ENCODE results near the gene EIF2S3. TPM values are rescaled to one million over a fixed set of nuclear protein-coding genes. Genes with fewer than 3 reads are reported as not detected.

The EIF2S3 gene
- total RNA-seq, 6 experiments from 2014 or later, result 55.1 to 81.1 (median 59.7) TPM

- 89% methylated on average over 2 of the region's 2 CpGs for WGBS (ENCODE audit: insufficient coverage, low coverage, low lambda C conversion rate, missing lambda C conversion rate)
- Histone ChIP-seq H3K27ac (no peak overlapping the region), H3K4me3 (no peak overlapping the region), H3K4me1 (no peaks in the 10 kb centered on the region), H3K36me3 (peaks cover 0 to 7% (median under 1%) of the 10 kb centered on the region in 4 donors), H3K9me3 (no peaks in the 10 kb centered on the region), H3K27me3 (no peaks in the 10 kb centered on the region)
- intact Hi-C loops (cut with DNase I), result loop anchor here in 1 of 2 donors (10.0 kb wide), 1 partner anchor 162 kb away; no protein-coding TSS in a partner anchor
- DNase-seq (no peak), ATAC-seq (no peak)
- no peak for TF ChIP-seq CTCF (IDR thresholded peaks at IDR 0.05)
- no peak for TF ChIP-seq POLR2A (IDR thresholded peaks at IDR 0.05)
These were observed 27.7 kb downstream of the EIF2S3 start for GRCh38 chrX:24082447-24082846.

- DNase-seq (no peak), ATAC-seq (no peak)
- no peaks in the 10 kb centered on the region for H3K27me3 ChIP-seq
- intact Hi-C loops (cut with DNase I), result loop anchor here in 1 of 2 donors (10.0 kb wide), 1 partner anchor 160 kb away; no protein-coding TSS in a partner anchor
- H3K9me3 ChIP-seq, result no peaks in the 10 kb centered on the region
- no peaks in the 10 kb centered on the region for H3K4me1 ChIP-seq
- no peak for TF ChIP-seq POLR2A (IDR thresholded peaks at IDR 0.05)
- 72% methylated on average over 5 of the region's 6 CpGs for WGBS (ENCODE audit: insufficient coverage, low coverage, low lambda C conversion rate, missing lambda C conversion rate)
- H3K4me3 ChIP-seq, result no peak overlapping the region
- H3K36me3 ChIP-seq, result no peaks in the 10 kb centered on the region
- no peak overlapping the region for H3K27ac ChIP-seq
These were observed 30.3 kb downstream of the EIF2S3 start for GRCh38 chrX:24085101-24085500.

GRCh38 chrX:24090300-24091200 is 35.8 kb downstream of the EIF2S3 start:
- 60% methylated on average over 2 of the region's 4 CpGs for WGBS (ENCODE audit: insufficient coverage, low coverage, low lambda C conversion rate, missing lambda C conversion rate)
- no peak for ATAC-seq

GRCh38 chrX:24093746-24094145 is 39.0 kb downstream of the EIF2S3 start:
- no peak for ATAC-seq

More at GRCh38 chrX:24090300-24091200, 35.8 kb downstream of the EIF2S3 start:
- no peak for DNase-seq
- H3K27ac ChIP-seq, result no peak overlapping the region
- H3K4me3 ChIP-seq, result no peak overlapping the region
- no peaks in the 10 kb centered on the region for H3K9me3 ChIP-seq
- no peaks in the 10 kb centered on the region for H3K36me3 ChIP-seq
- H3K27me3 ChIP-seq, result no peaks in the 10 kb centered on the region
- intact Hi-C loops (cut with DNase I), result no loop called here
- no peak for TF ChIP-seq POLR2A (IDR thresholded peaks at IDR 0.05)
- TF ChIP-seq CTCF (IDR thresholded peaks at IDR 0.05), result no peak
- no peaks in the 10 kb centered on the region for H3K4me1 ChIP-seq

More at GRCh38 chrX:24093746-24094145, 39.0 kb downstream of the EIF2S3 start:
- intact Hi-C loops (cut with DNase I), result no loop called here
- H3K4me3 ChIP-seq, result no peak overlapping the region
- no peak for TF ChIP-seq POLR2A (IDR thresholded peaks at IDR 0.05)
- no peak for TF ChIP-seq CTCF (IDR thresholded peaks at IDR 0.05)
- no peak for DNase-seq
- H3K36me3 ChIP-seq, result no peaks in the 10 kb centered on the region
- no peaks in the 10 kb centered on the region for H3K4me1 ChIP-seq
- WGBS (ENCODE audit: insufficient coverage, low coverage, low lambda C conversion rate, missing lambda C conversion rate), result 97% methylated on average over 8 of the region's 12 CpGs
- no peak overlapping the region for H3K27ac ChIP-seq
- no peaks in the 10 kb centered on the region for H3K27me3 ChIP-seq
- no peaks in the 10 kb centered on the region for H3K9me3 ChIP-seq

All from right lobe of liver (tissue), 6 donors.